ENCODE results near the gene SRC. TPM values are rescaled to one million over a fixed set of nuclear protein-coding genes. Genes with fewer than 3 reads are reported as not detected.

SRC gene
- total RNA-seq, 1 donor from 2014 or later: 72.7 TPM

- intact Hi-C loops (cut with micrococcal nuclease): no loop called here
- Mint-ChIP-seq H3K27ac (no peak overlapping the region), H3K4me3 (no peak overlapping the region), H3K9me3 (no peaks in the 10 kb centered on the region), H3K27me3 (peaks cover 29% of the 10 kb centered on the region), H3K36me3 (ENCODE audit: low read depth) (no peaks in the 10 kb centered on the region), H3K4me1 (no peaks in the 10 kb centered on the region)
- no peak for DNase-seq
- ChIA-PET POLR2A (interaction anchor here (0.6 kb wide), 1 partner anchor 105 kb away, joined by 3 read pairs; no protein-coding TSS in a partner anchor), CTCF (no interaction called here)
- no peak for TF ChIP-seq CTCF (IDR thresholded peaks at IDR 0.05)
- no peak for ATAC-seq (ENCODE audit: low read depth)
These were observed 76.0 kb downstream of the SRC start for GRCh38 chr20:37421988-37422387.

GRCh38 chr20:37422791-37423286, 76.9 kb downstream of the SRC start:
- CTCF ChIA-PET: no interaction called here
- Mint-ChIP-seq H3K27me3 (peaks cover 29% of the 10 kb centered on the region), H3K9me3 (no peaks in the 10 kb centered on the region), H3K4me3 (no peak overlapping the region), H3K4me1 (no peaks in the 10 kb centered on the region), H3K27ac (no peak overlapping the region), H3K36me3 (ENCODE audit: low read depth) (no peaks in the 10 kb centered on the region)
- TF ChIP-seq CTCF (IDR thresholded peaks at IDR 0.05): no peak
- ATAC-seq (ENCODE audit: low read depth) (no peak), DNase-seq (no peak)
- POLR2A ChIA-PET: no interaction called here
- intact Hi-C loops (cut with micrococcal nuclease): no loop called here

DNA sequence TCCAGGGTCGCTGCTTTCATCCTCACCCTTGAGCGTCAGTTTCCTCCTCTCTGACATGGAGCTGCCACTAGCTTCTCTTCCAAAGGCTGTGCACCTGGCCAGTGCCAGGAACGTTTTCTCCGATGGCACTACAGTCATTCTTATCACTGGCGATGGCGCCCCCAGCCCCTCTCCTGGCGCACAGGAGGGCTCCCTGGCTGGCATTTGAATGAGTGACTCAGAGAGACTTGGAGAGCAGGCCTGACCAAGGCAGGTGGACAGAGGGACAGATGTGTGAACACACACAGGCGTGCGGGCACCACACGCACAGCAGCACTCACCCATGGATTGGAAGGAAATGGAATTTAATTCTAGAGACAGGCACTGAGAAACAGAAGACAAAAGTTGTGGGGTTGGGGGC, 77.6 kb downstream of the SRC start:
- Mint-ChIP-seq H3K4me1 (no peaks in the 10 kb centered on the region), H3K9me3 (no peaks in the 10 kb centered on the region), H3K27ac (no peak overlapping the region), H3K27me3 (peaks cover 29% of the 10 kb centered on the region), H3K4me3 (no peak overlapping the region), H3K36me3 (ENCODE audit: low read depth) (no peaks in the 10 kb centered on the region)
- CTCF ChIA-PET: no interaction called here
- POLR2A ChIA-PET: no interaction called here
- no peak for ATAC-seq (ENCODE audit: low read depth)
- DNase-seq: no peak
- TF ChIP-seq CTCF (IDR thresholded peaks at IDR 0.05): no peak
- intact Hi-C loops (cut with micrococcal nuclease): no loop called here

GRCh38 chr20:37424062-37424851, 78.3 kb downstream of the SRC start:
- ATAC-seq (ENCODE audit: low read depth): no peak

More at GRCh38 chr20:37424062-37424851, 78.3 kb downstream of the SRC start:
- Mint-ChIP-seq H3K36me3 (ENCODE audit: low read depth) (no peaks in the 10 kb centered on the region), H3K9me3 (no peaks in the 10 kb centered on the region), H3K4me1 (no peaks in the 10 kb centered on the region), H3K27me3 (peaks cover 29% of the 10 kb centered on the region), H3K4me3 (no peak overlapping the region), H3K27ac (no peak overlapping the region)
- TF ChIP-seq CTCF (IDR thresholded peaks at IDR 0.05): no peak
- CTCF ChIA-PET: no interaction called here
- POLR2A ChIA-PET: no interaction called here
- intact Hi-C loops (cut with micrococcal nuclease): no loop called here
- DNase-seq: no peak
